ENCODE data around the gene BTBD9. TPM values are rescaled to one million over a fixed set of nuclear protein-coding genes. Genes with fewer than 3 reads are reported as not detected.

The BTBD9 gene
- total RNA-seq, 1 donor from 2014 or later, result 10.3 TPM

GRCh38 chr6:38350942-38351341, 288.8 kb downstream of the BTBD9 start:
- peak overlapping the region; percentile 13 for H3K9ac ChIP-seq (ENCODE audit: low read length)
- no peak overlapping the region for H3K4me3 ChIP-seq (ENCODE audit: insufficient read depth, low read depth, low read length)
- no peaks in the 10 kb centered on the region for H4K20me1 ChIP-seq (ENCODE audit: insufficient read depth, low read length)
- Mint-ChIP-seq H3K4me1 (ENCODE audit: low read depth, unreplicated experiment) (peaks cover 51% of the 10 kb centered on the region), H3K9me3 (ENCODE audit: unreplicated experiment) (no peaks in the 10 kb centered on the region), H3K27me3 (ENCODE audit: low read depth, unreplicated experiment) (no peaks in the 10 kb centered on the region), H3K27ac (ENCODE audit: unreplicated experiment) (peak overlapping the region; percentile 94), H3K4me3 (ENCODE audit: unreplicated experiment) (no peak overlapping the region), H3K36me3 (ENCODE audit: low read depth, unreplicated experiment) (no peaks in the 10 kb centered on the region)
- no peaks in the 10 kb centered on the region for H3K27me3 ChIP-seq (ENCODE audit: insufficient read depth, low read length)
- peak overlapping the region; percentile 56 for H3K27ac ChIP-seq (ENCODE audit: low read depth, low read length)
- no peaks in the 10 kb centered on the region for H3K79me2 ChIP-seq (ENCODE audit: insufficient read depth, low read length)
- TF ChIP-seq EZH2 (IDR thresholded peaks at IDR 0.05; ENCODE audit: insufficient read depth, low read length), result no peak
- TF ChIP-seq, protein P1, sequence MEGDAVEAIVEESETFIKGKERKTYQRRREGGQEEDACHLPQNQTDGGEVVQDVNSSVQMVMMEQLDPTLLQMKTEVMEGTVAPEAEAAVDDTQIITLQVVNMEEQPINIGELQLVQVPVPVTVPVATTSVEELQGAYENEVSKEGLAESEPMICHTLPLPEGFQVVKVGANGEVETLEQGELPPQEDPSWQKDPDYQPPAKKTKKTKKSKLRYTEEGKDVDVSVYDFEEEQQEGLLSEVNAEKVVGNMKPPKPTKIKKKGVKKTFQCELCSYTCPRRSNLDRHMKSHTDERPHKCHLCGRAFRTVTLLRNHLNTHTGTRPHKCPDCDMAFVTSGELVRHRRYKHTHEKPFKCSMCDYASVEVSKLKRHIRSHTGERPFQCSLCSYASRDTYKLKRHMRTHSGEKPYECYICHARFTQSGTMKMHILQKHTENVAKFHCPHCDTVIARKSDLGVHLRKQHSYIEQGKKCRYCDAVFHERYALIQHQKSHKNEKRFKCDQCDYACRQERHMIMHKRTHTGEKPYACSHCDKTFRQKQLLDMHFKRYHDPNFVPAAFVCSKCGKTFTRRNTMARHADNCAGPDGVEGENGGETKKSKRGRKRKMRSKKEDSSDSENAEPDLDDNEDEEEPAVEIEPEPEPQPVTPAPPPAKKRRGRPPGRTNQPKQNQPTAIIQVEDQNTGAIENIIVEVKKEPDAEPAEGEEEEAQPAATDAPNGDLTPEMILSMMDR (IDR thresholded peaks at IDR 0.05; ENCODE audit: insufficient read depth, low read depth, low read length), result no peak
- peaks cover 36% of the 10 kb centered on the region for H3K4me1 ChIP-seq (ENCODE audit: insufficient read depth, low read length)
- H3K4me2 ChIP-seq (ENCODE audit: low read length), result peak overlapping the region; percentile 2
- H3K9me3 ChIP-seq (ENCODE audit: insufficient read depth, low read depth, low read length), result no peaks in the 10 kb centered on the region
- DNase-seq (ENCODE audit: low read depth), result peak; percentile 94
- no peak overlapping the region for H2AFZ ChIP-seq (ENCODE audit: low read depth, low read length)
- peak; percentile 26 for FAIRE-seq
- no peaks in the 10 kb centered on the region for H3K36me3 ChIP-seq (ENCODE audit: insufficient read depth, low read length)

DNA sequence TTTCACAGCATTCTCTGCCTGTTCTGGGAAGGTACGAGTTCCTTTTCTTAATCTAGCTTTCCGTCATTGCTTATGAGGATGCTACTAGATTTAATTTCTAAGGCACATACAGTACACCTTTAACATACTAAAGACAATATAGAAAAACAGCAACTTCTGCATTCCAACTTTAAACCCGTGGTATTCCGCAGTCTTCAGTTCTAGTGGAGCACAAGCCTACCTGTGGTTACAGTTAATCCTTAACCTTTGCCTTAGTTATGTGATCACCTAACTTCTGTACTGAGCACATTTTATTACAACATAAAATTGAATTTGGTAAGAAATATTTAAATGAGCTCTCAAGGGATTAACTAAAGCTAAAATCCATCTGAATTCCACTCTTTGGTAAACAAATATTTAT, 289.5 kb downstream of the BTBD9 start:
- no peak overlapping the region for H3K4me3 ChIP-seq (ENCODE audit: insufficient read depth, low read depth, low read length)
- no peaks in the 10 kb centered on the region for H3K27me3 ChIP-seq (ENCODE audit: insufficient read depth, low read length)
- H3K27me3 Mint-ChIP-seq (ENCODE audit: low read depth, unreplicated experiment), result no peaks in the 10 kb centered on the region
- no peaks in the 10 kb centered on the region for H3K79me2 ChIP-seq (ENCODE audit: insufficient read depth, low read length)
- no peak overlapping the region for H3K4me2 ChIP-seq (ENCODE audit: low read length)
- H3K27ac Mint-ChIP-seq (ENCODE audit: unreplicated experiment), result peak overlapping the region; percentile 94
- H3K9me3 ChIP-seq (ENCODE audit: insufficient read depth, low read depth, low read length), result no peaks in the 10 kb centered on the region
- H3K9ac ChIP-seq (ENCODE audit: low read length), result peak overlapping the region; percentile 2
- no peak for DNase-seq (ENCODE audit: low read depth)
- H3K36me3 ChIP-seq (ENCODE audit: insufficient read depth, low read length), result no peaks in the 10 kb centered on the region
- H3K36me3 Mint-ChIP-seq (ENCODE audit: low read depth, unreplicated experiment), result no peaks in the 10 kb centered on the region
- FAIRE-seq, result no peak
- H2AFZ ChIP-seq (ENCODE audit: low read depth, low read length), result no peak overlapping the region
- H3K4me3 Mint-ChIP-seq (ENCODE audit: unreplicated experiment), result no peak overlapping the region
- peaks cover 58% of the 10 kb centered on the region for H3K4me1 Mint-ChIP-seq (ENCODE audit: low read depth, unreplicated experiment)
- peak overlapping the region; percentile 56 for H3K27ac ChIP-seq (ENCODE audit: low read depth, low read length)
- no peaks in the 10 kb centered on the region for H4K20me1 ChIP-seq (ENCODE audit: insufficient read depth, low read length)
- no peaks in the 10 kb centered on the region for H3K9me3 Mint-ChIP-seq (ENCODE audit: unreplicated experiment)
- H3K4me1 ChIP-seq (ENCODE audit: insufficient read depth, low read length), result peaks cover 41% of the 10 kb centered on the region
- TF ChIP-seq EZH2 (IDR thresholded peaks at IDR 0.05; ENCODE audit: insufficient read depth, low read length), result no peak

- Histone ChIP-seq H3K4me2 (ENCODE audit: low read length) (no peak overlapping the region), H2AFZ (ENCODE audit: low read depth, low read length) (no peak overlapping the region), H3K79me2 (ENCODE audit: insufficient read depth, low read length) (no peaks in the 10 kb centered on the region), H3K36me3 (ENCODE audit: insufficient read depth, low read length) (no peaks in the 10 kb centered on the region), H3K9ac (ENCODE audit: low read length) (no peak overlapping the region), H3K4me3 (ENCODE audit: insufficient read depth, low read depth, low read length) (no peak overlapping the region), H3K4me1 (ENCODE audit: insufficient read depth, low read length) (peaks cover 41% of the 10 kb centered on the region), H3K27me3 (ENCODE audit: insufficient read depth, low read length) (no peaks in the 10 kb centered on the region), H3K9me3 (ENCODE audit: insufficient read depth, low read depth, low read length) (no peaks in the 10 kb centered on the region), H4K20me1 (ENCODE audit: insufficient read depth, low read length) (no peaks in the 10 kb centered on the region), H3K27ac (ENCODE audit: low read depth, low read length) (peak overlapping the region; percentile 56)
- Mint-ChIP-seq H3K27me3 (ENCODE audit: low read depth, unreplicated experiment) (no peaks in the 10 kb centered on the region), H3K36me3 (ENCODE audit: low read depth, unreplicated experiment) (no peaks in the 10 kb centered on the region), H3K27ac (ENCODE audit: unreplicated experiment) (peak overlapping the region; percentile 94), H3K9me3 (ENCODE audit: unreplicated experiment) (no peaks in the 10 kb centered on the region), H3K4me1 (ENCODE audit: low read depth, unreplicated experiment) (peaks cover 62% of the 10 kb centered on the region), H3K4me3 (ENCODE audit: unreplicated experiment) (no peak overlapping the region)
- FAIRE-seq (no peak), DNase-seq (ENCODE audit: low read depth) (peak; percentile 96)
- TF ChIP-seq, protein P1 (IDR thresholded peaks at IDR 0.05; ENCODE audit: insufficient read depth, low read depth, low read length), result no peak
- TF ChIP-seq EZH2 (IDR thresholded peaks at IDR 0.05; ENCODE audit: insufficient read depth, low read length), result no peak
Observed at GRCh38 chr6:38349795-38350194, 289.9 kb downstream of the BTBD9 start.
